PC-9 (cell line): ENCODE data around the gene MAN1C1.

ENCODE experiments used
- EZH2 ChIP-seq: fragments of 200-600 bp; sonication (generic); IDR thresholded peaks from 2 replicates; pipeline ENCODE4 v1.8.0; 2017; ENCODE audit warnings: antibody characterized with exemption, low read depth
- TF ChIP-seq, protein P1 (sequence below): fragments of 200-600 bp; sonication (generic); conservative IDR thresholded peaks from 2 replicates; pipeline ENCODE4 v1.6.1; 2017; ENCODE audit warnings: mixed run types, antibody characterized with exemption, mild to moderate bottlenecking, moderate library complexity

DNA sequence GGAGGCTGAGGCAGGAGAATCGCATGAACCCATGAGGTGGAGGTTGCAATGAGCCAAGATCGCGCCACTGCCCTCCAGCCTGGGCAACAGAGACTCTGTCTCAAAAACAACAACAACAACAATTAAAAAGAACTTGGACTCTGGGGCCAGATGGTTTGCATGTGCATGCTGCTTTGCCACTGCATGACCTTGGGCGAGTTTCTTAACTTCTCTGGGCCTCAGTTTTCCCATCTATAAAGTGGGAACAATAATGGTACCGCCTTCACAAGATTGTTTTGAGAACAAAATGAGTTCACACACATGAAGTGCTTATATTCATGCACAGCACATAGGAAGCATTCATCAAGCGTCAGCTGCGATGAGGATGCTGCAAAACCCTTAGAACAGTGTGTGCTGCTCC lies 74.6 kb downstream of the MAN1C1 start:
- TF ChIP-seq, protein P1, sequence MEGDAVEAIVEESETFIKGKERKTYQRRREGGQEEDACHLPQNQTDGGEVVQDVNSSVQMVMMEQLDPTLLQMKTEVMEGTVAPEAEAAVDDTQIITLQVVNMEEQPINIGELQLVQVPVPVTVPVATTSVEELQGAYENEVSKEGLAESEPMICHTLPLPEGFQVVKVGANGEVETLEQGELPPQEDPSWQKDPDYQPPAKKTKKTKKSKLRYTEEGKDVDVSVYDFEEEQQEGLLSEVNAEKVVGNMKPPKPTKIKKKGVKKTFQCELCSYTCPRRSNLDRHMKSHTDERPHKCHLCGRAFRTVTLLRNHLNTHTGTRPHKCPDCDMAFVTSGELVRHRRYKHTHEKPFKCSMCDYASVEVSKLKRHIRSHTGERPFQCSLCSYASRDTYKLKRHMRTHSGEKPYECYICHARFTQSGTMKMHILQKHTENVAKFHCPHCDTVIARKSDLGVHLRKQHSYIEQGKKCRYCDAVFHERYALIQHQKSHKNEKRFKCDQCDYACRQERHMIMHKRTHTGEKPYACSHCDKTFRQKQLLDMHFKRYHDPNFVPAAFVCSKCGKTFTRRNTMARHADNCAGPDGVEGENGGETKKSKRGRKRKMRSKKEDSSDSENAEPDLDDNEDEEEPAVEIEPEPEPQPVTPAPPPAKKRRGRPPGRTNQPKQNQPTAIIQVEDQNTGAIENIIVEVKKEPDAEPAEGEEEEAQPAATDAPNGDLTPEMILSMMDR: no peak
- no peak for TF ChIP-seq EZH2
